B cell (primary cell): Measurements from ENCODE around the gene RGSL1. TPM values are rescaled to one million over a fixed set of nuclear protein-coding genes. Genes with fewer than 3 reads are reported as not detected.

Experiments
- ATAC-seq: fragments of 200-7000 bp; cut with Tn5 transposase; one replicate; pipeline ENCODE4 v1.10.0; 2021; ENCODE audit warnings: low read depth, mild to moderate bottlenecking, moderate number of reproducible peaks, moderate library complexity
- CTCF ChIA-PET: fragments of 350-600 bp; sonication (Branson Sonifier 250); formaldehyde crosslinking; loops from one replicate; lab custom pipeline; 2021; ENCODE audit warnings: antibody characterized with exemption, inconsistent platforms; lab: Charles Lee
- POLR2A ChIA-PET: fragments of 350-600 bp; sonication (Branson Sonifier 250); formaldehyde crosslinking; loops from one replicate; lab custom pipeline; 2021; ENCODE audit warnings: antibody characterized with exemption; lab: Charles Lee
- DNase-seq: peaks from one replicate; pipeline ENCODE4 v3.0.0; 2013
- H2AFZ ChIP-seq: 2 replicates; pipeline ENCODE4 v1.6.1; 2012; ENCODE audit warnings: mild to moderate bottlenecking, low read depth, low read length; ENCODE audit not compliant: insufficient read depth, poor library complexity, severe bottlenecking
- H3K27ac ChIP-seq, 2 donors: 1 replicate in 1 of 2; 2 replicates in 1 of 2; pipeline ENCODE4 v1.5.1; 2012 to 2013; ENCODE audit warnings: low read length in 2 of 2, mild to moderate bottlenecking in 2 of 2, moderate library complexity in 1 of 2
- H3K27me3 ChIP-seq, 4 experiments: fragments of 200-600 bp in 1 of 4; sonication (generic) in 1 of 4; replicated peaks in 1 of 4; 1 replicate in 2 of 4; 2 replicates in 2 of 4; pipeline versions ENCODE4 v1.6.1 to v1.7.0; 2013 to 2016; ENCODE audit warnings: low read length in 3 of 4, mild to moderate bottlenecking in 2 of 4, mixed read lengths in 1 of 4, moderate library complexity in 1 of 4; ENCODE audit not compliant: insufficient read depth in 4 of 4, control insufficient read depth in 3 of 4; ENCODE audit errors: control extremely low read depth in 1 of 4
- H3K36me3 ChIP-seq, 2 experiments: replicated peaks in 1 of 2; 1 replicate in 1 of 2; 2 replicates in 1 of 2; pipeline versions ENCODE4 v1.6.1 to v1.7.1; 2013; ENCODE audit warnings: low read length in 1 of 2; ENCODE audit not compliant: insufficient read depth in 2 of 2, control insufficient read depth in 1 of 2; ENCODE audit errors: control extremely low read depth in 1 of 2, extremely low read depth in 1 of 2
- H3K4me1 ChIP-seq, 2 donors: fragments of 200-600 bp in 1 of 2; sonication (generic) in 1 of 2; 1 replicate in 1 of 2; 2 replicates in 1 of 2; pipeline versions ENCODE4 v1.5.1 to v1.6.1; 2013 to 2017; ENCODE audit warnings: low read length in 2 of 2; ENCODE audit not compliant: control insufficient read depth in 2 of 2, insufficient read depth in 2 of 2
- H3K4me2 ChIP-seq: replicated peaks from 2 replicates; pipeline ENCODE3; 2012; ENCODE audit warnings: mild to moderate bottlenecking, low read depth, low read length; ENCODE audit not compliant: poor library complexity, severe bottlenecking
- H3K4me3 ChIP-seq, 5 experiments: fragments of 200-600 bp in 1 of 5; sonication (generic) in 1 of 5; 1 replicate in 3 of 5; 2 replicates in 2 of 5; pipeline versions ENCODE4 v1.5.1 to v1.7.0; 2011 to 2016; ENCODE audit warnings: low read length in 4 of 5, mild to moderate bottlenecking in 4 of 5, low read depth in 2 of 5, control low read depth in 1 of 5, moderate library complexity in 1 of 5; ENCODE audit not compliant: insufficient read depth in 1 of 5; ENCODE audit errors: control extremely low read depth in 1 of 5, extremely low read depth in 1 of 5
- H3K79me2 ChIP-seq: fragments of 200-600 bp; sonication (generic); one replicate; pipeline ENCODE4 v1.6.0; 2016; ENCODE audit warnings: low read length; ENCODE audit not compliant: control insufficient read depth, insufficient read depth
- H3K9ac ChIP-seq: fragments of 200-600 bp; sonication (generic); 2 replicates; pipeline ENCODE4 v1.6.1; 2017; ENCODE audit warnings: mild to moderate bottlenecking, low read length, moderate library complexity
- H3K9me3 ChIP-seq, 3 donors: one replicate each; pipeline versions ENCODE4 v1.6.1 to v1.7.1; 2013; ENCODE audit warnings: low read length in 2 of 3; ENCODE audit not compliant: control insufficient read depth in 2 of 3, insufficient read depth in 1 of 3; ENCODE audit errors: control extremely low read depth in 1 of 3
- H4K20me1 ChIP-seq: 2 replicates; pipeline ENCODE4 v1.6.0; 2012; ENCODE audit warnings: mild to moderate bottlenecking, low read length; ENCODE audit not compliant: insufficient read depth, control insufficient read depth, poor library complexity, severe bottlenecking
- H3K27ac Mint-ChIP-seq: one replicate; pipeline ENCODE4 v1.8.0; 2021; ENCODE audit warnings: mixed read lengths
- H3K27me3 Mint-ChIP-seq: one replicate; pipeline ENCODE4 v1.8.0; 2021; ENCODE audit warnings: mixed read lengths
- H3K4me1 Mint-ChIP-seq: one replicate; pipeline ENCODE4 v1.8.0; 2021; ENCODE audit warnings: mixed read lengths
- H3K4me3 Mint-ChIP-seq: one replicate; pipeline ENCODE4 v1.8.0; 2021; ENCODE audit warnings: mixed read lengths
- H3K9me3 Mint-ChIP-seq: one replicate; pipeline ENCODE4 v1.8.0; 2022; ENCODE audit warnings: mixed read lengths; ENCODE audit not compliant: insufficient read depth
- EZH2 ChIP-seq: IDR thresholded peaks from 2 replicates; pipeline ENCODE4 v1.6.1; 2012; ENCODE audit warnings: borderline replicate concordance, low read depth, mild to moderate bottlenecking, moderate library complexity, low read length; ENCODE audit not compliant: insufficient read depth, poor library complexity, severe bottlenecking
- WGBS: methylation state at CpG from one replicate; pipeline ENCODE4 v1.1.5; 2013; ENCODE audit warnings: missing lambda C conversion rate; ENCODE audit not compliant: insufficient coverage; 5-methylcytosine and 5-hydroxymethylcytosine counted together
- intact Hi-C: fragments of 100-400 bp; cut with micrococcal nuclease; formaldehyde crosslinking; loops from one replicate; pipeline ENCODE4 v1.10.0; 2022
- polyA plus RNA-seq: library from polyadenylated mRNA; depleted of rRNA; stranded (reverse); fragments of >200 nt; gene quantifications from 2 replicates; pipeline ENCODE4 v1.2.3, GENCODE V29; 2012
- total RNA-seq, 2 donors: library from RNA; stranded (reverse); fragments of 120-200 nt in 1 of 2; gene quantifications; 1 replicate in 1 of 2; 2 replicates in 1 of 2; pipeline versions ENCODE4 v1.2.3 to v1.2.4, GENCODE V29; 2013 to 2022
- TF ChIP-seq, protein P1 (sequence below): fragments of 200-600 bp; IDR thresholded peaks from one replicate; pipeline ENCODE4 v1.8.0; 2022; ENCODE audit warnings: antibody characterized with exemption, mild to moderate bottlenecking

The RGSL1 gene
- total and polyA plus RNA-seq, 2 donors (not counting 1 experiment from before 2014, with no cell fraction given), result not detected

DNA sequence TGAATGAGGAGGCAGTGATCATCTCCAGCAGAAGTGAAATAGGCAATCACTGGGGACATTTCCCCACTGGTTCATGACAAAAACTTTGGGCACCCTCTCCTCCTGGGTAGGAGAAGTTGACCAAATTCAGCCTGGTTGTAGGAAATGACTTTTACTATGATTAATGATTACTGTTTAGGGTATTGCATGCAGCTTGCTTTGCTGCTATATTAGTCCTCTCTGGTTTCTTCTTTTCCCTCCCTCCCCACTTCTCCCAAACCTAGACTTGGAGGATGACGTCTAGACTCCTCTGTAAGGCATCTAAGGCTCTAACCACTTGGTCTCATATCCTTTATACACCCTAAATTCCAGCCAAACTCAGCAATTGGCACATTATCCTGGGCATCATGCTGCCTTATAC lies 157.6 kb downstream of the RGSL1 start:
- H3K27ac ChIP-seq, result no peak overlapping the region
- H4K20me1 ChIP-seq, result no peaks in the 10 kb centered on the region
- Mint-ChIP-seq H3K27me3 (peaks cover 5% of the 10 kb centered on the region), H3K27ac (no peak overlapping the region), H3K4me1 (peaks cover 3% of the 10 kb centered on the region), H3K9me3 (no peaks in the 10 kb centered on the region), H3K4me3 (no peak overlapping the region)
- POLR2A ChIA-PET, result no interaction called here
- H3K9ac ChIP-seq, result no peak overlapping the region
- H3K4me3 ChIP-seq, result no peak overlapping the region
- no peaks in the 10 kb centered on the region for H3K79me2 ChIP-seq
- TF ChIP-seq, protein P1, sequence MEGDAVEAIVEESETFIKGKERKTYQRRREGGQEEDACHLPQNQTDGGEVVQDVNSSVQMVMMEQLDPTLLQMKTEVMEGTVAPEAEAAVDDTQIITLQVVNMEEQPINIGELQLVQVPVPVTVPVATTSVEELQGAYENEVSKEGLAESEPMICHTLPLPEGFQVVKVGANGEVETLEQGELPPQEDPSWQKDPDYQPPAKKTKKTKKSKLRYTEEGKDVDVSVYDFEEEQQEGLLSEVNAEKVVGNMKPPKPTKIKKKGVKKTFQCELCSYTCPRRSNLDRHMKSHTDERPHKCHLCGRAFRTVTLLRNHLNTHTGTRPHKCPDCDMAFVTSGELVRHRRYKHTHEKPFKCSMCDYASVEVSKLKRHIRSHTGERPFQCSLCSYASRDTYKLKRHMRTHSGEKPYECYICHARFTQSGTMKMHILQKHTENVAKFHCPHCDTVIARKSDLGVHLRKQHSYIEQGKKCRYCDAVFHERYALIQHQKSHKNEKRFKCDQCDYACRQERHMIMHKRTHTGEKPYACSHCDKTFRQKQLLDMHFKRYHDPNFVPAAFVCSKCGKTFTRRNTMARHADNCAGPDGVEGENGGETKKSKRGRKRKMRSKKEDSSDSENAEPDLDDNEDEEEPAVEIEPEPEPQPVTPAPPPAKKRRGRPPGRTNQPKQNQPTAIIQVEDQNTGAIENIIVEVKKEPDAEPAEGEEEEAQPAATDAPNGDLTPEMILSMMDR, result no peak
- TF ChIP-seq EZH2, result no peak
- 75% methylated on average over 1 of the region's 1 CpG for WGBS
- no peak overlapping the region for H3K4me2 ChIP-seq
- H3K36me3 ChIP-seq, result no peaks in the 10 kb centered on the region
- CTCF ChIA-PET, result interaction anchor here (0.6 to 24.5 kb wide), 7 partner anchors 7 to 464 kb away, joined by 3 to 989 read pairs (median 6); partner anchors contain the start of gene NPL
- no peaks in the 10 kb centered on the region for H3K9me3 ChIP-seq
- no peak for DNase-seq
- H3K27me3 ChIP-seq, result peaks cover 0 to 22% (median 4%) of the 10 kb centered on the region in 4 experiments
- intact Hi-C loops, result no loop called here
- no peak for ATAC-seq
- H2AFZ ChIP-seq, result no peak overlapping the region
- peaks cover 22 to 25% of the 10 kb centered on the region in 2 donors for H3K4me1 ChIP-seq

DNA sequence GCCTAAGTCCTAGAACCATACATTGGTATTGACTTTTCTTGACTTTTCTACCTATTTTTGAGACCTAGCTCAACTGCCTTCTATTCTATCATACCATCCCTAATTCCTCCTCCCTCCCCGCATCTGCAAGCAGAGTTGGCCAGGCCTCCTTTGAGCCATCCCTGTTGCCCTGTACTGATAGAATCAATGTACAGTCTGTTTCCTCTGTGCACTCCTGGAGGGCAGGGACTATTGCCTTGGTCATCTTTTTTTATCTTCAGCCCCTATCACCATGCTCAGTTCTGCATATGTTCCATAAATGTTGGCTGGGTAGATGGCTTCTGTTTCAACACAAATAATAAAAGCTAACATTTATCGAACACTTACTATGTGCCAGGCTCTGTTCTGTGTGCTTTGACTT lies 158.3 kb downstream of the RGSL1 start:
- POLR2A ChIA-PET, result no interaction called here
- Histone ChIP-seq H2AFZ (no peak overlapping the region), H3K79me2 (no peaks in the 10 kb centered on the region), H3K4me1 (peaks cover 20% of the 10 kb centered on the region in 2 donors), H3K4me3 (no peak overlapping the region), H4K20me1 (no peaks in the 10 kb centered on the region), H3K27me3 (peaks cover 0 to 28% (median 6%) of the 10 kb centered on the region in 4 experiments), H3K4me2 (no peak overlapping the region), H3K36me3 (no peaks in the 10 kb centered on the region), H3K9ac (no peak overlapping the region), H3K9me3 (no peaks in the 10 kb centered on the region), H3K27ac (no peak overlapping the region)
- Mint-ChIP-seq H3K27ac (no peak overlapping the region), H3K9me3 (no peaks in the 10 kb centered on the region), H3K27me3 (peaks cover 5% of the 10 kb centered on the region), H3K4me1 (peaks cover 3% of the 10 kb centered on the region), H3K4me3 (no peak overlapping the region)
- intact Hi-C loops, result no loop called here
- CTCF ChIA-PET, result interaction anchor here (1.8 to 24.5 kb wide), 3 partner anchors 13 to 178 kb away, joined by 6 to 989 read pairs (median 56); partner anchors contain the start of gene NPL
- ATAC-seq, result no peak
- WGBS, result 100% methylated on average over 1 of the region's 2 CpGs
- TF ChIP-seq, protein P1, result no peak
- TF ChIP-seq EZH2, result no peak
- DNase-seq, result no peak
